ENCODE data around the gene U2AF2.

The U2AF2 gene

GRCh38 chr19:55654868-55655647 lies at the start of gene U2AF2:
Gene U2AF2 (plus strand): TSS chr19:55655035. CDS start chr19:55655105, 70 bp downstream.
- FAIRE-seq, result no peak

GRCh38 chr19:55605207-55605636 lies 49.6 kb upstream of the U2AF2 start:
- no peak for FAIRE-seq

GRCh38 chr19:55605637-55606470 lies 49.0 kb upstream of the U2AF2 start, which contains the start of gene ZNF865:
Gene ZNF865 (plus strand): TSS chr19:55605647. CDS start chr19:55613619, 7,972 bp downstream.
- no peak for FAIRE-seq

DNA sequence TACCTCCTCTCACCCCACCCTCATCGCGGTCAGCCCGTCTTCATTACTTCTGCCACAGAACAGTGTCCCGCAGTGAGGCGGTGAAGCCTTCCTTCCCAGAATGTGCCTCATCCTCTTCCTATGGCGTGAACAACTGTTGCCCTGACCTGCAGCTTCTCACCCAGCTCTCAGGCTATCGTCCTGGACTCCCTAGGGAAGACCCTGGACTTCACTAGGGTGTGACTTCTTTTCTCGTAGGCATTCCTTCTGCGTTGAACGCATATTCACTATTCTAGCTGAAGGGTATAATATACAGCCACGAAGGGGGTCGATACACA lies 48.4 kb upstream of the U2AF2 start:
- no peak for FAIRE-seq

- FAIRE-seq, result no peak
Observed at GRCh38 chr19:55606817-55607216, 48.0 kb upstream of the U2AF2 start.

- FAIRE-seq, result no peak
Observed at GRCh38 chr19:55609326-55609725, 45.5 kb upstream of the U2AF2 start.

GRCh38 chr19:55611300-55611982 lies 43.4 kb upstream of the U2AF2 start:
- no peak for FAIRE-seq

DNA sequence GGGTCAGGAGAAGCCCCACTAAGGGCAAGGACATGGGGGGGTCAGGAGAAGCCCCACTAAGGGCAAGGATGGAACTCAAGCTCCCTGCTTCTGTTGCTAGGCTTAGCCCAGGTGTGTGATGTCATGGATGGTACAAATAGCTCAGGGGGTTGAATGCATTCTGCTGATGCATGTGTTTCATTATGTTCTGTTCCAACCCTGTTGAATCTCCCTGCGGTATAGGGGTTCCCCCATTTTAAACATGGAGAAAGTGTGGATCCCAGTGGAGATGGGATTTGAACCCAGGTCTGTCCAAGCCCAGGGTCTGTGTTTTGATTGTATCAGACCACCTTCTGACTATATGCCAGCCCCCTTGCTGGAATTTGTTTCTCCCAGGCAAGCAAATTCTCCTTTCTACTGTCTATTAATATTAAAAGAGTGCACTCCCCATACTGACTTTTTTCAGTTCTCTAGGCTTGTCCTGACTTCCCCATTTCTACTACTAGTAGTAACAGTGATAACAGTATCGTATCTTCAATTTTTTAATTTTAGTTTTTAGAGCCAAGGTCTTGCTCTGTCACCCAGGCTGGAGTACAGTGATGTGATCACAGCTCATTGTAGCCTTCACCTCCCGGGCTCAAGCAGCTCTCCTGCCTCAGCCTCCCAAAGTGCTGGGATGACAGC lies 42.7 kb upstream of the U2AF2 start:
- FAIRE-seq, result no peak

GRCh38 chr19:55613396-55613795 lies 41.4 kb upstream of the U2AF2 start:
- FAIRE-seq, result no peak

- FAIRE-seq, result no peak
Observed at GRCh38 chr19:55613930-55614710, 40.7 kb upstream of the U2AF2 start.

GRCh38 chr19:55614711-55615542 lies 39.9 kb upstream of the U2AF2 start:
- no peak for FAIRE-seq

DNA sequence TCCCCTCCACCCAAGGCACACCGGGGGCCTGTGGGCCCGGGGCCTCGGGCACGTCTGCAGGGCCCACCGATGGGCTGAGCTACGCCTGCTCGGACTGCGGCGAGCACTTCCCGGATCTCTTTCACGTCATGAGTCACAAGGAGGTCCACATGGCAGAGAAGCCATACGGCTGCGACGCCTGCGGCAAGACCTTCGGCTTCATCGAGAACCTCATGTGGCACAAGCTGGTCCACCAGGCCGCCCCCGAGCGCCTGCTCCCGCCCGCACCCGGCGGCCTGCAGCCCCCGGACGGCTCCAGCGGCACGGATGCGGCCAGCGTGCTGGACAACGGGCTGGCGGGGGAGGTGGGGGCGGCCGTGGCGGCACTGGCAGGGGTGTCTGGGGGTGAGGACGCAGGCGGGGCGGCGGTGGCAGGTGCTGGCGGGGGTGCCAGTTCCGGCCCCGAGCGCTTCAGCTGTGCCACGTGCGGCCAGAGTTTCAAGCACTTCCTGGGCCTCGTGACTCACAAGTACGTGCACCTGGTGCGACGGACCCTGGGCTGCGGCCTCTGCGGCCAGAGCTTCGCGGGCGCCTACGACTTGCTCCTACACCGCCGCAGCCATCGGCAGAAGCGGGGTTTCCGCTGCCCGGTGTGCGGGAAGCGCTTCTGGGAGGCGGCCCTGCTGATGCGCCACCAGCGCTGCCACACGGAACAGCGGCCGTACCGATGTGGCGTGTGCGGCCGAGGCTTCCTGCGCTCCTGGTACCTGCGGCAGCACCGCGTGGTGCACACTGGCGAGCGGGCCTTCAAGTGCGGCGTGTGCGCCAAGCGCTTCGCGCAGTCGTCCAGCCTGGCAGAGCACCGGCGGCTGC lies 39.1 kb upstream of the U2AF2 start:
- no peak for FAIRE-seq

DNA sequence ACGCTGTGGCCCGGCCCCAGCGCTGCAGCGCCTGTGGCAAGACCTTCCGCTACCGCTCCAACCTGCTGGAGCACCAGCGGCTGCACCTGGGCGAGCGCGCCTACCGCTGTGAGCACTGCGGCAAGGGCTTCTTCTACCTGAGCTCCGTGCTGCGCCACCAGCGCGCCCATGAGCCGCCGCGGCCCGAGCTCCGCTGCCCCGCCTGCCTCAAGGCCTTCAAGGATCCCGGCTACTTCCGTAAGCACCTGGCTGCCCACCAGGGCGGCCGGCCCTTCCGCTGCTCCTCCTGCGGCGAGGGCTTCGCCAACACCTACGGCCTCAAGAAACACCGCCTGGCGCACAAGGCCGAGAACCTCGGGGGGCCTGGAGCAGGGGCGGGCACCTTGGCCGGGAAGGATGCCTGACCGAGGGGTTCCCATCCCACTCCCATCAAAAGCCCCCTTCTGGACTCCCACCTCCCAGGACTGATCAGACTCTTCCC lies 38.4 kb upstream of the U2AF2 start:
- no peak for FAIRE-seq

- no peak for FAIRE-seq
Observed at GRCh38 chr19:55617426-55617825, 37.4 kb upstream of the U2AF2 start.

GRCh38 chr19:55618426-55618825 lies 36.4 kb upstream of the U2AF2 start:
- FAIRE-seq, result no peak

GRCh38 chr19:55619286-55619685 lies 35.5 kb upstream of the U2AF2 start:
- no peak for FAIRE-seq

GRCh38 chr19:55620410-55621204 lies 34.2 kb upstream of the U2AF2 start:
- FAIRE-seq, result no peak

GRCh38 chr19:55621205-55621672 lies 33.6 kb upstream of the U2AF2 start:
- FAIRE-seq, result no peak

- FAIRE-seq, result no peak
Observed at GRCh38 chr19:55621673-55622231, 33.1 kb upstream of the U2AF2 start.

All from endometrium (tissue), 2 donors.